Limb (tissue), 2 donors: Measurements from ENCODE around the gene BLID.

Experiments
- DNase-seq, 2 donors: peaks; one replicate each; pipeline ENCODE4 v3.0.0-alpha.2; 2016; ENCODE audit errors: extremely low spot score in 2 of 2

Gene BLID

GRCh38 chr11:122105044-122105758, 10.8 kb downstream of the BLID start:
- peak in 1 of 2 donors; percentile 26 for DNase-seq

GRCh38 chr11:122104341-122104740, 11.7 kb downstream of the BLID start:
- DNase-seq, result no peak

GRCh38 chr11:122103726-122104125, 12.3 kb downstream of the BLID start:
- DNase-seq, result no peak

- DNase-seq, result no peak
Observed at GRCh38 chr11:122103321-122103720, 12.7 kb downstream of the BLID start.

- no peak for DNase-seq
Observed at GRCh38 chr11:122102426-122102825, 13.6 kb downstream of the BLID start.

- DNase-seq, result peak; percentile 85 to 96
Observed at GRCh38 chr11:122101625-122102291, 14.3 kb downstream of the BLID start.

GRCh38 chr11:122100756-122101080, 15.3 kb downstream of the BLID start:
- peak in 1 of 2 donors; percentile 77 for DNase-seq

GRCh38 chr11:122100037-122100755, 15.8 kb downstream of the BLID start:
- DNase-seq, result peak; percentile 87 to 88

- peak; percentile 65 to 77 for DNase-seq
Observed at GRCh38 chr11:122099374-122100036, 16.5 kb downstream of the BLID start.

- DNase-seq, result no peak
Observed at GRCh38 chr11:122098261-122098980, 17.6 kb downstream of the BLID start.

- DNase-seq, result peak in 1 of 2 donors; percentile 70
Observed at GRCh38 chr11:122097419-122098001, 18.5 kb downstream of the BLID start.

GRCh38 chr11:122096272-122097112, 19.5 kb downstream of the BLID start:
- no peak for DNase-seq

- no peak for DNase-seq
Observed at GRCh38 chr11:122095681-122096262, 20.2 kb downstream of the BLID start.

- no peak for DNase-seq
Observed at GRCh38 chr11:122094836-122095235, 21.2 kb downstream of the BLID start.

- DNase-seq, result no peak
Observed at GRCh38 chr11:122093731-122094275, 22.2 kb downstream of the BLID start.

GRCh38 chr11:122091835-122092234, 24.2 kb downstream of the BLID start:
- DNase-seq, result no peak

GRCh38 chr11:122089111-122089510, 26.9 kb downstream of the BLID start:
- DNase-seq, result no peak

GRCh38 chr11:122085712-122086111, 30.3 kb downstream of the BLID start:
- DNase-seq, result no peak

GRCh38 chr11:122085264-122085663, 30.8 kb downstream of the BLID start:
- peak in 1 of 2 donors; percentile 76 for DNase-seq
